Epithelial cell of esophagus (primary cell): ENCODE data around the gene FOXRED2.
"Not testable (repeated sequence)": the region's sequence is repeated elsewhere in the genome, so short reads cannot be mapped to it uniquely, and the experiment has no call there.

ENCODE experiments used
- DNase-seq: peaks from one replicate; pipeline ENCODE4 v3.0.0; 2010; ENCODE audit warnings: low read depth
- H3K4me3 ChIP-seq: 2 replicates; pipeline ENCODE4 v1.5.1; 2011; ENCODE audit warnings: mild to moderate bottlenecking, low read length, control low read depth
- CTCF ChIP-seq: IDR thresholded peaks from 2 replicates; pipeline ENCODE4 v1.5.1; 2011; ENCODE audit warnings: low read depth, mild to moderate bottlenecking, low read length, control low read depth, inconsistent platforms; ENCODE audit not compliant: insufficient read depth; ENCODE audit errors: missing control alignments

Gene FOXRED2

GRCh38 chr22:36454916-36455570 is 51.8 kb downstream of the FOXRED2 start:
- no peak for TF ChIP-seq CTCF
- DNase-seq: peak; percentile 90
- peak overlapping the region; percentile 48 for H3K4me3 ChIP-seq

GRCh38 chr22:36453855-36454378 is 52.9 kb downstream of the FOXRED2 start:
- no peak for TF ChIP-seq CTCF
- DNase-seq: no peak
- H3K4me3 ChIP-seq: no peak overlapping the region

- not testable (repeated sequence) for DNase-seq
Measured at GRCh38 chr22:36452978-36453607, 53.7 kb downstream of the FOXRED2 start.

GRCh38 chr22:36452250-36452977 is 54.4 kb downstream of the FOXRED2 start:
- no peak for TF ChIP-seq CTCF
- no peak for DNase-seq
- H3K4me3 ChIP-seq: no peak overlapping the region

More at GRCh38 chr22:36452978-36453607, 53.7 kb downstream of the FOXRED2 start:
- not testable (repeated sequence) for H3K4me3 ChIP-seq

GRCh38 chr22:36450923-36451322 is 55.9 kb downstream of the FOXRED2 start:
- DNase-seq, H3K4me3 ChIP-seq: not testable (repeated sequence)

GRCh38 chr22:36449596-36450175 is 57.2 kb downstream of the FOXRED2 start:
- no peak for TF ChIP-seq CTCF
- H3K4me3 ChIP-seq: no peak overlapping the region
- no peak for DNase-seq

- no peak overlapping the region for H3K4me3 ChIP-seq
- TF ChIP-seq CTCF: no peak
- DNase-seq: no peak
Measured at GRCh38 chr22:36447632-36448031, 59.2 kb downstream of the FOXRED2 start.
